NCI-H82 treated with DMSO at 0.1 percent for 48 hours (cell line): ENCODE results near the gene C2CD4A.
A peak's percentile ranks its signal among the peaks of the same experiment; 100 is the strongest.

ENCODE experiments used
- DNase-seq: peaks from one replicate; lab custom pipeline; 2025; ENCODE audit not compliant: unreplicated experiment; lab: John Stamatoyannopoulos, UW

C2CD4A gene

GRCh38 chr15:62059108-62059815 is 7.5 kb upstream of the C2CD4A start:
- DNase-seq = no peak

- DNase-seq = no peak
Measured at GRCh38 chr15:62059816-62060112, 7.0 kb upstream of the C2CD4A start.

- peak; percentile 80 for DNase-seq
Measured at GRCh38 chr15:62060113-62060895, 6.5 kb upstream of the C2CD4A start, which contains the start of gene VPS13C. Gene VPS13C (minus strand): TSS chr15:62060447. CDS start chr15:62060374, 73 bp downstream.

GRCh38 chr15:62060896-62061280 is 5.9 kb upstream of the C2CD4A start:
- DNase-seq = no peak

- no peak for DNase-seq
Measured at GRCh38 chr15:62063825-62064635, 2.7 kb upstream of the C2CD4A start.

- no peak for DNase-seq
Measured at GRCh38 chr15:62067448-62068044, 769 bp downstream of the C2CD4A start.

GRCh38 chr15:62068071-62068809 is 1.5 kb downstream of the C2CD4A start:
- DNase-seq = no peak

- no peak for DNase-seq
Measured at GRCh38 chr15:62068810-62069167, 2.0 kb downstream of the C2CD4A start.

GRCh38 chr15:62069551-62069950 is 2.8 kb downstream of the C2CD4A start:
- DNase-seq = no peak

- DNase-seq = peak; percentile 35
Measured at GRCh38 chr15:62071711-62072308, 5.0 kb downstream of the C2CD4A start.

- DNase-seq = no peak
Measured at GRCh38 chr15:62075595-62076277, 9.0 kb downstream of the C2CD4A start.

- DNase-seq = no peak
Measured at GRCh38 chr15:62079594-62079993, 12.8 kb downstream of the C2CD4A start.

GRCh38 chr15:62083194-62084154 is 16.7 kb downstream of the C2CD4A start:
- DNase-seq = no peak

GRCh38 chr15:62085740-62086139 is 19.0 kb downstream of the C2CD4A start:
- no peak for DNase-seq

GRCh38 chr15:62087671-62088352 is 21.0 kb downstream of the C2CD4A start:
- DNase-seq = no peak

GRCh38 chr15:62088353-62088693 is 21.5 kb downstream of the C2CD4A start:
- DNase-seq = no peak

- no peak for DNase-seq
Measured at GRCh38 chr15:62089616-62090015, 22.8 kb downstream of the C2CD4A start.

- no peak for DNase-seq
Measured at GRCh38 chr15:62090988-62091387, 24.2 kb downstream of the C2CD4A start.
